Omental fat pad (tissue), 4 donors: ENCODE results near the gene FANCL. TPM values are rescaled to one million over a fixed set of nuclear protein-coding genes. Genes with fewer than 3 reads are reported as not detected.
"Not testable (repeated sequence)": the region's sequence is repeated elsewhere in the genome, so short reads cannot be mapped to it uniquely, and the experiment has no call there.

Experiments used
- ATAC-seq: fragments of 150-250 bp; one replicate; pipeline ENCODE4 v1.9.1; 2016; ENCODE audit warnings: mild to moderate bottlenecking, moderate library complexity; ENCODE audit not compliant: low FRiP score
- DNase-seq: peaks from one replicate; pipeline ENCODE4 v3.0.0-alpha.2; 2019; ENCODE audit warnings: low spot score
- CTCF ChIP-seq, 3 donors: fragments of 450-650 bp; IDR thresholded peaks; one replicate each; pipeline ENCODE4 v1.5.1; 2016 to 2017; ENCODE audit warnings: antibody characterized with exemption in 3 of 3, mild to moderate bottlenecking in 3 of 3, moderate library complexity in 2 of 3
- total RNA-seq, 4 donors: library from RNA; depleted of rRNA; stranded (reverse); fragments of >200 nt; gene quantifications; one replicate each; pipeline ENCODE4 v1.1.0, GENCODE V29; 2016

Gene FANCL
- total RNA-seq, 4 donors from 2014 or later: 12.1 to 19.2 (median 17.1) TPM

GRCh38 chr2:58186501-58186900, 54.6 kb downstream of the FANCL start:
- no peak for TF ChIP-seq CTCF (IDR thresholded peaks at IDR 0.05)
- DNase-seq (no peak), ATAC-seq (no peak)

GRCh38 chr2:58182527-58182926, 58.6 kb downstream of the FANCL start:
- no peak for TF ChIP-seq CTCF (IDR thresholded peaks at IDR 0.05)
- no peak for DNase-seq
- ATAC-seq: no peak

- ATAC-seq (no peak), DNase-seq (no peak)
- TF ChIP-seq CTCF (IDR thresholded peaks at IDR 0.05): no peak
These were observed 60.5 kb downstream of the FANCL start for GRCh38 chr2:58180635-58181034.

- DNase-seq, ATAC-seq: not testable (repeated sequence)
These were observed 61.0 kb downstream of the FANCL start for GRCh38 chr2:58180175-58180574.

GRCh38 chr2:58177187-58177586, 63.9 kb downstream of the FANCL start:
- not testable (repeated sequence) for ATAC-seq, DNase-seq

- not testable (repeated sequence) for DNase-seq, ATAC-seq
These were observed 69.3 kb downstream of the FANCL start for GRCh38 chr2:58171831-58172230.

- ATAC-seq, DNase-seq: not testable (repeated sequence)
These were observed 70.7 kb downstream of the FANCL start for GRCh38 chr2:58170334-58170933.

GRCh38 chr2:58169845-58170244, 71.3 kb downstream of the FANCL start:
- not testable (repeated sequence) for ATAC-seq, DNase-seq

- not testable (repeated sequence) for ATAC-seq, DNase-seq
These were observed 73.0 kb downstream of the FANCL start for GRCh38 chr2:58168130-58168529.

- DNase-seq: no peak
- no peak for ATAC-seq
- no peak for TF ChIP-seq CTCF (IDR thresholded peaks at IDR 0.05)
These were observed 77.2 kb downstream of the FANCL start for GRCh38 chr2:58163913-58164312.
